Activated naive CD8-positive, alpha-beta T cell treated with anti-CD3 and anti-CD28 coated beads, Interleukin-2, amount 50 U/mL, for 24 hours (primary cell): Measurements from ENCODE around the gene HVCN1.

ENCODE experiments used
- ATAC-seq: fragments of 150-1000 bp; cut with Tn5 transposase; one replicate; pipeline ENCODE4 v1.10.0; 2021
- DNase-seq: peaks from one replicate; pipeline ENCODE4 v3.0.0; 2021
- H3K27ac Mint-ChIP-seq: one replicate; pipeline ENCODE4 v1.8.0; 2021; ENCODE audit warnings: mild to moderate bottlenecking, mixed read lengths
- H3K27me3 Mint-ChIP-seq: one replicate; pipeline ENCODE4 v1.8.0; 2021; ENCODE audit warnings: mixed read lengths
- H3K36me3 Mint-ChIP-seq: one replicate; pipeline ENCODE4 v1.8.0; 2021; ENCODE audit warnings: low read depth, mixed read lengths
- H3K4me1 Mint-ChIP-seq: one replicate; pipeline ENCODE4 v1.8.0; 2021; ENCODE audit warnings: mixed read lengths
- H3K4me3 Mint-ChIP-seq: one replicate; pipeline ENCODE4 v1.8.0; 2021; ENCODE audit warnings: mild to moderate bottlenecking, moderate library complexity, mixed read lengths
- H3K9me3 Mint-ChIP-seq: one replicate; pipeline ENCODE4 v1.8.0; 2021; ENCODE audit warnings: mixed read lengths

Gene HVCN1

GRCh38 chr12:110689281-110690126 lies 589 bp upstream of the HVCN1 start:
- peaks cover 62% of the 10 kb centered on the region for H3K4me1 Mint-ChIP-seq
- DNase-seq (peak; percentile 67), ATAC-seq (peak; percentile 86)
- no peaks in the 10 kb centered on the region for H3K9me3 Mint-ChIP-seq
- H3K27me3 Mint-ChIP-seq = no peaks in the 10 kb centered on the region
- peak overlapping the region; percentile 93 for H3K27ac Mint-ChIP-seq
- H3K4me3 Mint-ChIP-seq = peak overlapping the region; percentile 89
- H3K36me3 Mint-ChIP-seq = peaks cover 15% of the 10 kb centered on the region

DNA sequence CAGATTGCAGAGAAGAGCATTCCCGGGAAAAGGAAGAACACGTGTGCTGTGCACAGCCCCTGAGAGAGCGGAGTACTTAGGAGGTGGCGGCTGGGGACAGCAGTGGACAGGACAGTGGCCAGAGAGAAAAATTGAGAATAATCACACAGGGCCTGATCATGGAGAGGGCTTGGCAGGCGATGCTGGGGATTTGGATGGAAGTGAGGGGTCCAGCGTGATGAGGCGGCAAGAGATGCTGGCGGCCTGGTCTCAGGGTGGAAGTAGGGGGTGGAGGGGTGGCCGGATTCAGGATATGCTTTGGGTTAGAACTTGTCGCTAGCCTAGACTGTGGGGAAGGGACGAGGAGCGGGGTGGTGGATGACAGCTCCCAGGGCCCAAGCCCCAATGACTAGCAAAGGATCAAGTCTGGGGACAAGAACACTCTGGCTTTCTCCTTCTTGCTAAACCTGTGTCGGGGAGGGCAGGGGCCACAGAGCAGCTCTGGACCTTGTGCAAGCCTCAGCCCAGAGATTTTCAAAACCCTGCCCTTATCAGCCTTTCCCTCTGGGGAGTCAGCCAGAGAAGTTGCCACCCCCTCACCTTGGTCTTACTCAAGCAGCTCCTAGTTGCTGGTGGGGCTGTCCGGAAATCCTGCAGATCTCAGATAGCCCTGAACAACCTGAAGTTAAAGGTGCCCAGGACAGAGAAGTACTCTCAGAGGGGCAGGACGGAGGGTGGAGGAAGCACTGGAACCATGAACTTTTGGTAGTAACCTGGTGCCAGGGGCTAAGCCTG lies 1.3 kb downstream of the HVCN1 start:
- H3K36me3 Mint-ChIP-seq = peaks cover 17% of the 10 kb centered on the region
- H3K4me3 Mint-ChIP-seq = peak overlapping the region; percentile 79
- H3K27me3 Mint-ChIP-seq = no peaks in the 10 kb centered on the region
- H3K4me1 Mint-ChIP-seq = peaks cover 54% of the 10 kb centered on the region
- no peak for DNase-seq
- H3K27ac Mint-ChIP-seq = no peak overlapping the region
- H3K9me3 Mint-ChIP-seq = no peaks in the 10 kb centered on the region
- ATAC-seq = no peak

DNA sequence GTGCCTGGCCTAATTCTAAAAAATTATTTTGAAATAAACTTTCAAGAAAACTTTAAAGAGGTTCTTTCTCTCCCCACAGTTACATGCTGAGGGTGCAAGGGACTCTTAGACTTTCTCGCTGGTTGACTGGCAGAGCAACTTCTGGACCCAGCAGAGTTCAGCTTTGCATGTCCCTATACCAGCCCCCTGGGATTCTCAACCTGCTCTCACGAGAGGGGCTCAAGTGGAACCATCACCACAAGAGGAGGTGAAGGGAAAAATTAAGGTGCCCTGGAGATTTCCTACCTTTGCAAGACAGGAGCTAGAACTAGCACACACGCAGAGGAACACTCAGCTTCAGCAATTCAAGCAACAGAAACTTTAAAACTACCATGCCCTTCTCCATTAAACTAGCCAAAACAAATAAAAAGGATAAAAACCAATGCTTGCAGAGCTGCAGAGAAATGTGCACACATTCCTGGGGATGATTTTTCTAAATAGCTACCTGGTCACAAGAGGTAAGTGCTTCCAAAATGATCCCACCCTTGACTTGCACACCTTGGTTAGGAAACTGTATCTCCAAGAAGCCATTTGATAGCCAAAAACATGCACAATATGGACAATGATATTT lies 2.5 kb downstream of the HVCN1 start:
- H3K27me3 Mint-ChIP-seq = no peaks in the 10 kb centered on the region
- DNase-seq (no peak), ATAC-seq (no peak)
- no peaks in the 10 kb centered on the region for H3K9me3 Mint-ChIP-seq
- H3K27ac Mint-ChIP-seq = no peak overlapping the region
- peak overlapping the region; percentile 79 for H3K4me3 Mint-ChIP-seq
- H3K4me1 Mint-ChIP-seq = peaks cover 59% of the 10 kb centered on the region
- H3K36me3 Mint-ChIP-seq = peaks cover 24% of the 10 kb centered on the region

DNA sequence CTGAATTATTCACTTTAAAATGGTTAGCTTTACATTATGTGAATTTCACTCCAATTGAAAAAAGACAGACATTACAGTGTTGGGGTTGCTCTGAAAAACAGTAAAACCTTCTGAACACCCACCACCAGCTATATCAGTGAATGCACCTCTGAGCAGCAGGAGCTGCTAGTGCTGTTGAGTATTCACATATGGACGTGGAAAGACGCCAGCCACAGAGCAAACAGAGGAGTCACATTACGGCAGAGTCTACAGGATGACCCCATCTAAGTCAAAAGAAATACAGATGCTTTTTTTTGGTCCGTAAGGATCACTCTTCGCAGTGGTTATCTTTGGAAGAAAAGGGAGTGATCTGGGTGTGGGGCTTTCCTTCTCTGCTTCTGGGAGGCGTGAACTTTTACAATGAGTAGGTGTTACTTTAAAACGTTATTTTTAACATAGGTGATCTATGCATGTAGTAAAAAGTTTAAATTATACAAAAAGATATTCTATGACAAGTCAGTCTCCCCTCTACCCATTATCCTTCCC lies 4.5 kb downstream of the HVCN1 start:
- DNase-seq (no peak), ATAC-seq (no peak)
- Mint-ChIP-seq H3K4me3 (peak overlapping the region; percentile 20), H3K27ac (no peak overlapping the region), H3K4me1 (peaks cover 53% of the 10 kb centered on the region), H3K36me3 (peaks cover 24% of the 10 kb centered on the region), H3K9me3 (no peaks in the 10 kb centered on the region), H3K27me3 (no peaks in the 10 kb centered on the region)

- Mint-ChIP-seq H3K27me3 (no peaks in the 10 kb centered on the region), H3K36me3 (peaks cover 24% of the 10 kb centered on the region), H3K27ac (peak overlapping the region; percentile 41), H3K4me1 (peaks cover 56% of the 10 kb centered on the region), H3K4me3 (no peak overlapping the region), H3K9me3 (no peaks in the 10 kb centered on the region)
- ATAC-seq = no peak
- no peak for DNase-seq
Observed at GRCh38 chr12:110683888-110684287, 5.0 kb downstream of the HVCN1 start.

- no peaks in the 10 kb centered on the region for H3K27me3 Mint-ChIP-seq
- H3K9me3 Mint-ChIP-seq = no peaks in the 10 kb centered on the region
- peaks cover 21% of the 10 kb centered on the region for H3K36me3 Mint-ChIP-seq
- peaks cover 51% of the 10 kb centered on the region for H3K4me1 Mint-ChIP-seq
- H3K4me3 Mint-ChIP-seq = no peak overlapping the region
- no peak overlapping the region for H3K27ac Mint-ChIP-seq
- DNase-seq = no peak
- ATAC-seq = no peak
Observed at GRCh38 chr12:110680032-110680431, 8.9 kb downstream of the HVCN1 start.

GRCh38 chr12:110679201-110679600 lies 9.7 kb downstream of the HVCN1 start:
- DNase-seq = no peak
- no peak overlapping the region for H3K4me3 Mint-ChIP-seq
- peaks cover 5% of the 10 kb centered on the region for H3K9me3 Mint-ChIP-seq
- no peak overlapping the region for H3K27ac Mint-ChIP-seq
- H3K4me1 Mint-ChIP-seq = peaks cover 54% of the 10 kb centered on the region
- H3K27me3 Mint-ChIP-seq = no peaks in the 10 kb centered on the region
- no peak for ATAC-seq
- peaks cover 24% of the 10 kb centered on the region for H3K36me3 Mint-ChIP-seq

DNA sequence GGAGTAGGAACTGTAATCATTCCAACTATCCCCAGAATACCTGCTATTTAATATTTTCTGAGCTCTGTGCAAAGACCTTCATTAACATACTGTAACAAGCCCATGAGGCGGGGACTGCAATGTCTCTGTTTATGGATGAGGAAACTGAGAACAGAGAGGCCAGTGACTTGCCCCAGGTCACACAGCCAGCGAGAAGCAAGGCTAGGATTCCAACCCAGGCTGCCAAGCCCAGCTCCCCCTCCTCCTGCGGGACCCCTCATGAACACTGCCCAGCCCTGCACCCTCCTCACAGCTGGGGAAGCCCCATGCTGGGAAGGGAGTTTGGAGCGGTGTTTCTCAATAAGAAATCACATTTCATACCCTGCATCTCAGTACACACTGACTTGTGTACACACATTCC lies 10.9 kb downstream of the HVCN1 start:
- DNase-seq = no peak
- Mint-ChIP-seq H3K27me3 (no peaks in the 10 kb centered on the region), H3K9me3 (peaks cover 5% of the 10 kb centered on the region), H3K27ac (peak overlapping the region; percentile 55), H3K36me3 (peaks cover 28% of the 10 kb centered on the region), H3K4me3 (no peak overlapping the region), H3K4me1 (peaks cover 62% of the 10 kb centered on the region)
- peak; percentile 42 for ATAC-seq

GRCh38 chr12:110677206-110677911 lies 11.6 kb downstream of the HVCN1 start:
- Mint-ChIP-seq H3K9me3 (peaks cover 5% of the 10 kb centered on the region), H3K4me1 (peaks cover 65% of the 10 kb centered on the region), H3K36me3 (peaks cover 32% of the 10 kb centered on the region), H3K27me3 (no peaks in the 10 kb centered on the region), H3K27ac (peak overlapping the region; percentile 55), H3K4me3 (peak overlapping the region; percentile 6)
- peak; percentile 55 for ATAC-seq
- DNase-seq = no peak

GRCh38 chr12:110676171-110676570 lies 12.7 kb downstream of the HVCN1 start:
- H3K36me3 Mint-ChIP-seq = peaks cover 30% of the 10 kb centered on the region
- peaks cover 5% of the 10 kb centered on the region for H3K9me3 Mint-ChIP-seq
- DNase-seq (no peak), ATAC-seq (no peak)
- H3K27ac Mint-ChIP-seq = no peak overlapping the region
- H3K4me1 Mint-ChIP-seq = peaks cover 72% of the 10 kb centered on the region
- H3K27me3 Mint-ChIP-seq = no peaks in the 10 kb centered on the region
- no peak overlapping the region for H3K4me3 Mint-ChIP-seq

GRCh38 chr12:110670161-110670701 lies 18.7 kb downstream of the HVCN1 start:
- Mint-ChIP-seq H3K9me3 (peaks cover 5% of the 10 kb centered on the region), H3K27ac (peak overlapping the region; percentile 96), H3K36me3 (peaks cover 53% of the 10 kb centered on the region), H3K27me3 (no peaks in the 10 kb centered on the region), H3K4me3 (no peak overlapping the region), H3K4me1 (peaks cover 68% of the 10 kb centered on the region)
- peak; percentile 60 for DNase-seq
- ATAC-seq = peak; percentile 72

- ATAC-seq = no peak
- Mint-ChIP-seq H3K36me3 (peaks cover 55% of the 10 kb centered on the region), H3K27ac (peak overlapping the region; percentile 96), H3K27me3 (no peaks in the 10 kb centered on the region), H3K4me3 (peak overlapping the region; percentile 52), H3K9me3 (peaks cover 9% of the 10 kb centered on the region), H3K4me1 (peaks cover 61% of the 10 kb centered on the region)
- DNase-seq = no peak
Observed at GRCh38 chr12:110669193-110669502, 19.8 kb downstream of the HVCN1 start.

GRCh38 chr12:110668480-110669192 lies 20.3 kb downstream of the HVCN1 start:
- H3K4me1 Mint-ChIP-seq = peaks cover 56% of the 10 kb centered on the region
- DNase-seq = no peak
- H3K27ac Mint-ChIP-seq = peak overlapping the region; percentile 96
- no peak for ATAC-seq
- peaks cover 12% of the 10 kb centered on the region for H3K9me3 Mint-ChIP-seq
- H3K36me3 Mint-ChIP-seq = peaks cover 56% of the 10 kb centered on the region
- no peaks in the 10 kb centered on the region for H3K27me3 Mint-ChIP-seq
- H3K4me3 Mint-ChIP-seq = peak overlapping the region; percentile 39
